Measurements from ENCODE around the gene COG3.

Gene COG3

GRCh38 chr13:45554604-45555109, 89.9 kb downstream of the COG3 start:
- no peak for DNase-seq

GRCh38 chr13:45564133-45564776, 99.5 kb downstream of the COG3 start:
- no peak for DNase-seq

DNA sequence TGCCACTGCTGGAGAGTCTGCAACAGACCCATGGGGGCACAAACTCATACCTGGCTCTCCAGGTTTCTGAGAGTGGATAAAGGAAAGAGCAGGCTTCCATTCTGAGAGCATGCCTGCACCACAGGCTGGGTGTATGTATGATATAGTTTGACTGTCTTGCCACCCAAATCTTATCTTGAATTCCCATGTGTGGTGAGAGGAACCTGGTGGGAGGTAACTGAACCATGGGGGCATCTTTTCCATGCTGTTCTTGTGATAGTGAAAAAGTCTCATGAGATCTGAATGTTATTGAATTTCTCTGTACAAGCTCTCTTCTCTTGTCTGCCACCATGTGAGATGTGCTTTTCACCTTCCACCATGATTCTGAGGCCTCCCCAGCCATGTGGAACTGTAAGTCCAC, 100.6 kb downstream of the COG3 start:
- DNase-seq, result no peak

- DNase-seq, result no peak
Observed at GRCh38 chr13:45575146-45575829, 110.5 kb downstream of the COG3 start.

GRCh38 chr13:45575830-45576180, 111.1 kb downstream of the COG3 start:
- no peak for DNase-seq

GRCh38 chr13:45576466-45576865, 111.7 kb downstream of the COG3 start:
- DNase-seq, result no peak

DNA sequence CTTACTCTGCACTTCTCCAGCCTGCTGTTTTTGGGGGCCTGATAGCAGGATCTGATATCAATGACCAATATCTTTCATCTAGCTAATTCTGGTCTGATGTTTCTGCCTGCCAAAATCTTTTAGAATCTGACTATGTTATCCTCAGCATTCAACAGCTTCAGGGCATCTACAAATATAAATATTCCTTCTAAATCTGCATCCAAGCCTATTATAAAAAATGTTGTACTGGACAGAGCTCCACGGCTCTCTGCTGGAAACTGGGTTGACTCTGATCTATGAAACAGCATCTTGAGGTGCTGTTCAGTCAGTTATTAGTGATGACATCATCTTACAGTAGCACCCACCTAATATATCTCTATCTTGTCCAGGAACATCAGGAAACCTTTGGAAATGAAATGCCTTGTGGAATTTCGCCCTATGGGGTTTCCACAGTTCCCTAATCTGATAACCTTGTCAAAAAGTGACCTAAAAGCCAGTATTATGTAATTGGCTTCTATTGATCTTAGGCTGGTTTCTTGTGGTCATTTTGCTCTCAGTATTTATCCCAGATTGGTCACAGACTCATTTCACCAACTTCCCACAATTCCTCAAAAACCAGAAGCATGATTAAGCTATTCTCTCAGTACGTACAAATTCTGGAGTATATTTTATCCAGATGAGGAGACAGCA, 117.8 kb downstream of the COG3 start:
- no peak for DNase-seq

GRCh38 chr13:45584816-45585215, 120.1 kb downstream of the COG3 start:
- no peak for DNase-seq

All from activated T-cell treated with anti-CD3 and anti-CD28 coated beads for 4 hours (primary cell).